B cell (primary cell): ENCODE results near the gene TMEM253.

Experiments used
- CTCF ChIP-seq: fragments of 200-600 bp; IDR thresholded peaks from one replicate; pipeline ENCODE4 v1.8.0; 2022; ENCODE audit warnings: antibody characterized with exemption, mild to moderate bottlenecking
- EZH2 ChIP-seq: IDR thresholded peaks from 2 replicates; pipeline ENCODE4 v1.6.1; 2012; ENCODE audit warnings: borderline replicate concordance, low read depth, mild to moderate bottlenecking, moderate library complexity, low read length; ENCODE audit not compliant: insufficient read depth, poor library complexity, severe bottlenecking

GRCh38 chr14:21093769-21094681 is 6.8 kb upstream of the TMEM253 start:
- TF ChIP-seq EZH2 (no peak), CTCF (no peak)
